Duodenal mucosa (tissue), 2 donors: ENCODE data around the gene STXBP1.

ENCODE experiments used
- H3K27ac ChIP-seq: one replicate; pipeline ENCODE4 v1.7.0; 2013; ENCODE audit warnings: low read depth, low read length
- H3K27me3 ChIP-seq, 2 donors: one replicate each; pipeline ENCODE4 v1.7.0; 2013; ENCODE audit warnings: low read length in 2 of 2, control low read depth in 1 of 2; ENCODE audit not compliant: insufficient read depth in 2 of 2, control insufficient read depth in 1 of 2
- H3K36me3 ChIP-seq, 2 donors: one replicate each; pipeline ENCODE4 v1.7.0; 2013; ENCODE audit warnings: low read length in 2 of 2, control low read depth in 1 of 2; ENCODE audit not compliant: insufficient read depth in 2 of 2, control insufficient read depth in 1 of 2
- H3K4me1 ChIP-seq, 2 donors: one replicate each; pipeline ENCODE4 v1.7.0; 2013; ENCODE audit warnings: low read length in 2 of 2, control low read depth in 1 of 2; ENCODE audit not compliant: insufficient read depth in 2 of 2, control insufficient read depth in 1 of 2
- H3K4me3 ChIP-seq, 2 donors: one replicate each; pipeline ENCODE4 v1.7.0; 2013; ENCODE audit warnings: low read length in 2 of 2, low read depth in 1 of 2
- H3K9ac ChIP-seq, 2 donors: one replicate each; pipeline ENCODE4 v1.7.0; 2013; ENCODE audit warnings: low read length in 2 of 2, low read depth in 1 of 2
- H3K9me3 ChIP-seq, 2 donors: one replicate each; pipeline ENCODE4 v1.7.0; 2013; ENCODE audit warnings: low read length in 2 of 2, control low read depth in 1 of 2; ENCODE audit not compliant: control insufficient read depth in 1 of 2

The STXBP1 gene

DNA sequence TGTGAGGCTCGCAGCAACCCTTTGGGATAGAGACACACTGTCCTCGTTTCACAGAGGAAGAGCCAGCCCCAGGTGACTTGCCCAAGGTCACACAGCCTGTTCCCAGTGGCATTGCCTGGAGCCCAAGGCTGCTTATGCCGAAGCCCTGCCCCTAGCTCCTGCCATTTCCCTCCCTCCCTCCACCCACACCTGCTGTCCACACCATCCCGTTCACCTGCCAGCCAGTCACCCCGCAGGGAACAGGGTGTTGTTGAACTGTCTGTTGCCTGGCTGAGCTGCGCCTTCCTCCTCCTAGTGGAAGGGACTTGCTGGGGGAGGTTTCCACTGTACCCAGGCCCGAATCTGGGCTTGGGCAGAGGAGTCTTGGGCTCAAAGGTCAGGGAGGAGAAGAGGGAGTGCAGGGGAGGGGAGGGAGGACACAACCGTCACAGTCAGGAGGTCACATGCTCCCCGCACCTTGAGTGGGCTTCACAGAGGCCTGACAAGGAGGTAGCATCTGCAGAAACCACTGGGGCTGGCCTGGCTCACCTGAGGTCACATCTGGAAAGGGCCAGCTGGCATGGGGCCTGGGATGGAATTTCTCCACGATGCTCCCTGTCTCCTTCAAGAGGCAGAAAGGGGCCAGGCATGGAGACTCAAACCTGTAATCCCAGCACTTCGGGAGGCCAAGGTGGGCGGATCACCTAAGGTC is 110.1 kb downstream of the STXBP1 start:
- Histone ChIP-seq H3K4me3 (no peak overlapping the region), H3K36me3 (no peaks in the 10 kb centered on the region), H3K9ac (no peak overlapping the region), H3K27ac (no peak overlapping the region), H3K9me3 (no peaks in the 10 kb centered on the region), H3K27me3 (no peaks in the 10 kb centered on the region), H3K4me1 (peaks cover 0 to 6% of the 10 kb centered on the region in 2 donors)

DNA sequence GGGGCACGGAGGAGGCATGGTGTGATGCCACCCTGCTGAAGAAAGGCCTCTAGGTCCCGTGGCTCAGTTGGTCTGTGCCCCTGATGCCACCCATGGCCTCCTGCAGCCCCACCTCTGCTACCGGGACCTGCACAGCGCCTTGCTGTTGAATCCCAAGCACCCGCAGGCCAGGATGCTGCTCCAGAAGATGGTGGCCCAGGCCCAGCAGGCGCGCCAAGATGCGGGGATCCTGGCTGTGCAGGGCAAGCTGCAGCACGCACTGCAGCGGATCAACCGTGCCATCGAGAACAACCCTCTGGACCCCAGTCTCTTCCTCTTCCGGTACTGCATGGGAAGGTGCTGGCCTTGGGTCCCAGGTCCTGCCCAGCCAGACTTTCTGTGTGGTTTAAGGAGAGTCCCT is 110.9 kb downstream of the STXBP1 start:
- Histone ChIP-seq H3K36me3 (no peaks in the 10 kb centered on the region), H3K4me1 (peaks cover 0 to 6% of the 10 kb centered on the region in 2 donors), H3K4me3 (no peak overlapping the region), H3K9me3 (no peaks in the 10 kb centered on the region), H3K27me3 (no peaks in the 10 kb centered on the region), H3K27ac (no peak overlapping the region), H3K9ac (no peak overlapping the region)

DNA sequence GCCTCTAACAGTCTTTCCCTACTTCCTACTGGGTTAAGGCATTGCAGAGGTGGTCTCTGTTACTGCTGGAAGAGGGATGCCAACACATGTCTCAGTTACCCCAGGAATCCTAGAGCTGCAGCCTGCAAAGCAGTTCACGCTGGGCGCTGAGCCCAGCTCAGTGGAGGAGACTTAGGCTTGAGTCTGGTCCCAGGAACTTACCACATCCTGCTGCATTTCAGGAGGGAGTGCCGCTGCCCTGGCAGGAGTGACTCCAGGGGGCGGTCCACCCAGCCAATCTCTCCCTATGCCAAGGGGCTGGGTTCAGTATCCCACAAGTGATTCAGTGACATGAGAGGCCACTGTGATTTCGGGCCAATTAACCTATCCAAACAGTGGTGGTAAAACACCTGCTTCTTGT is 111.4 kb downstream of the STXBP1 start:
- H3K27ac ChIP-seq: no peak overlapping the region
- H3K27me3 ChIP-seq: no peaks in the 10 kb centered on the region
- no peak overlapping the region for H3K9ac ChIP-seq

DNA sequence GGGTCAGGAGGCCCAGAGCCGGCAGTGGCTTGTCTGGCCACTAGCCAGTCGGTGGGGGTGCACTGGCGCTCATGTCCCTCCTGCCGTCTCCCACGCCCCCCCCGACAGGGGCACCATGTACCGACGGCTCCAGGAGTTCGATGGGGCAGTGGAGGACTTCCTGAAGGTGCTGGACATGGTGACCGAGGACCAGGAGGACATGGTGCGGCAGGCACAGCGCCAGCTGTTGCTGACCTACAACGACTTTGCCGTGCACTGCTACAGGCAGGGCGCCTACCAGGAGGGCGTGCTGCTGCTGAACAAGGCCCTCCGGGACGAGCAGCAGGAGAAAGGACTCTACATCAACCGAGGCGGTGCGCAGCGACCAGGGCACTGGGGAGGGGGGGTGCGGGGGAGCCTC is 111.9 kb downstream of the STXBP1 start:
- Histone ChIP-seq H3K9ac (no peak overlapping the region), H3K4me3 (no peak overlapping the region), H3K9me3 (no peaks in the 10 kb centered on the region), H3K27me3 (no peaks in the 10 kb centered on the region), H3K27ac (no peak overlapping the region), H3K36me3 (no peaks in the 10 kb centered on the region), H3K4me1 (peaks cover 0 to 6% of the 10 kb centered on the region in 2 donors)

More for the DNA sequence above, 111.4 kb downstream of the STXBP1 start:
- Histone ChIP-seq H3K9me3 (no peaks in the 10 kb centered on the region), H3K4me3 (no peak overlapping the region), H3K36me3 (no peaks in the 10 kb centered on the region), H3K4me1 (peaks cover 0 to 6% of the 10 kb centered on the region in 2 donors)

DNA sequence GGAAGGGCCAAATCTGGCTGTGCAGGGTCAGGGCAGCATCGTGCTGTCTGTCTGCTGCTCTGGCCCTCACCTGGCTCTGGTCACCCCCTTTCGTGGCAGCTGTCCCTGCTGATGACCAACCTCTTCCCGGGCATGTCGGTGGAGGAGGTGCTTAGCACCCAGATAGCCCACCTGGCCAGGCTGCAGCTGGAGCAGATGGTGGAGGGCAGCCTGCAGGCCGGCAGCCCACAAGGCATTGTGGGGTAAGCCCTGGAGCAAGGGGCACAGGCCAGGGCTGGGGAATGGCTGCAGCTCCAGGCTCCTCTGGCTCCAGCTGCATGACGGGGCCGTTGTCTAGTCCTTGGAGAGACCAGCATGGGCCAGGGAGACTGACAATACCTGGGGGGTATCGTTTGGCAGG is 114.8 kb downstream of the STXBP1 start:
- H3K4me1 ChIP-seq: peaks cover 0 to 5% of the 10 kb centered on the region in 2 donors
- no peak overlapping the region for H3K4me3 ChIP-seq
- peaks cover 0 to 5% of the 10 kb centered on the region in 2 donors for H3K36me3 ChIP-seq
- H3K27ac ChIP-seq: no peak overlapping the region
- H3K27me3 ChIP-seq: no peaks in the 10 kb centered on the region
- no peaks in the 10 kb centered on the region for H3K9me3 ChIP-seq
- H3K9ac ChIP-seq: no peak overlapping the region

DNA sequence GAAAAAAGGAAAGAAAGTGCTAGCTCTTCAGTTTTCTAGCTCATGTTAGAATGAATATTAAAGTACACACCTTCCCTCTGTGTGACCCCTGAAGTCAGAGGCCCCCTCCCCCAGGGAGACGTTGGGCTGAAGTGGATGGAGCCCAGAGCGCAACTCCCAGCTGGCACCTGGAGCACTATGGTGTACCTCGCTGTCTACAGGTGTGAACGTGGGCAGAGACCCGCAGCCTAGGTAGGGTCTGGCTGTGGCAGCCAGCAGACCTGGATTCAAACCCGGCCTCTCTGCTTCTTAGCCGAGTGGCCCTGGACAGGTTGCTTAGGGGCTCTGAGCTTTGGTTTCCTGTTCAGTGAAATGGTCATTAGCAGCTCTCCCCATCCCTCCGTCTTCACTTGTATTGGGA is 116.7 kb downstream of the STXBP1 start:
- Histone ChIP-seq H3K27me3 (no peaks in the 10 kb centered on the region), H3K4me1 (peaks cover 0 to 2% of the 10 kb centered on the region in 2 donors), H3K36me3 (peaks cover 0 to 8% of the 10 kb centered on the region in 2 donors), H3K9ac (no peak overlapping the region), H3K4me3 (no peak overlapping the region), H3K9me3 (no peaks in the 10 kb centered on the region), H3K27ac (no peak overlapping the region)

DNA sequence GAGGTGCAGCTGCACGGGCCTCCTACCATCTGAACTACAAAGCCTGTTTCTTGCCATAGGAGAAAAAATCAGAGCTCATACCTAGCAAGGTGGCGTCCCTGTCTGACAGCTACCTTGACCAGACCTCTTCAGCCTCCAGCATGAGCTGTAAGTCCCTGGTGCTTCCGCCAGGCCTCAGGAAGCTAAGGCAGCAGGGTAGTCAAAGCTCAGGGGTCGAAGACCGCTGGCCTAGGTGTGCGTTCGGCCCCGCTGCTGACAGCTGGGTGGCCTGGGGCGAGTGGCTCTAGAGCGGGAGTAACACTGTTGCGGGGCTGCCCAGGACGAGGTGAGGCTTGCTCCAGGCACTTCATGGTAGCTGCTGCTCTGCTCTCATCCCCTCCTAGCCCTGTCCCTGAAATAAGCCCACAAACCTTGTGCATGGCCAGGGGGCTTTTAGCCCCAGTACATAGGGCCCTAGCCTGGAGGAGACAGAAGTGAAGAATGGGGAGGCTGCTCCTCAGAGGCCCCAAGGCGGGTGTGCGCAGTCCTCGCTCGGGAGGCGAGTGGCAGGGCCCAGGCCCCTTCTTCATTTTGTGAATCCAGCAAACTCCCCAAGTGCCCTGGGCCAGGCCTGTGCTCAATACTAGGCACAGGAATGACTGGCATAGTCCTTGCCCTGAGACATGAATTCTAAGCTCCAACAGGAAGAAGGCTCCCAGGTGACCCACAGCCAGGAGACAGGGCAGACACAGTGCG is 117.6 kb downstream of the STXBP1 start:
- no peaks in the 10 kb centered on the region for H3K9me3 ChIP-seq
- no peak overlapping the region for H3K27ac ChIP-seq
- no peak overlapping the region for H3K4me3 ChIP-seq
- no peak overlapping the region for H3K9ac ChIP-seq
- peaks cover 0 to 8% of the 10 kb centered on the region in 2 donors for H3K36me3 ChIP-seq
- no peaks in the 10 kb centered on the region for H3K27me3 ChIP-seq
- peaks cover 7 to 11% of the 10 kb centered on the region in 2 donors for H3K4me1 ChIP-seq

DNA sequence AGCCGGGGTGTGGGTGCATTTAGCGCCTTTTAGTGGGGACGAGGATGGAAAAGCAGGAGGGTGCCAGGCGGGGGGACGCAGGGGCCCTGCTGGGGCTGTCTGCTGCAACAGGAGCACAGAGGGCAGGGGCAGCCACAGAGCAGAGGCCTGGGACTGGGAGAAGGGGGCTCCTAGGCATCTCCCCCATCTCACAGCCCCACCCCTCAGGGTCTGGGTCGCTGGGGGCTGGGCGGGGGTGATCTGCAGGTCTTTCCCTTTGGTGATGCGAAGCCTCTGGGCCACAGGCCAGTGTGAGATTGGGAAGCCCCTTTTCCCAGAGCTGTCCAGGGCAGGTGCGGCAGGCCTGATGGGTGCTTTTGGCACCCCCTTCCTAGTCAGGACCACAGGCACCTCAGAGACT is 118.2 kb downstream of the STXBP1 start:
- H3K27ac ChIP-seq: no peak overlapping the region
- no peaks in the 10 kb centered on the region for H3K9me3 ChIP-seq
- H3K9ac ChIP-seq: no peak overlapping the region
- peaks cover 7 to 11% of the 10 kb centered on the region in 2 donors for H3K4me1 ChIP-seq
- H3K4me3 ChIP-seq: no peak overlapping the region
- H3K36me3 ChIP-seq: peaks cover 0 to 8% of the 10 kb centered on the region in 2 donors
- H3K27me3 ChIP-seq: no peaks in the 10 kb centered on the region

DNA sequence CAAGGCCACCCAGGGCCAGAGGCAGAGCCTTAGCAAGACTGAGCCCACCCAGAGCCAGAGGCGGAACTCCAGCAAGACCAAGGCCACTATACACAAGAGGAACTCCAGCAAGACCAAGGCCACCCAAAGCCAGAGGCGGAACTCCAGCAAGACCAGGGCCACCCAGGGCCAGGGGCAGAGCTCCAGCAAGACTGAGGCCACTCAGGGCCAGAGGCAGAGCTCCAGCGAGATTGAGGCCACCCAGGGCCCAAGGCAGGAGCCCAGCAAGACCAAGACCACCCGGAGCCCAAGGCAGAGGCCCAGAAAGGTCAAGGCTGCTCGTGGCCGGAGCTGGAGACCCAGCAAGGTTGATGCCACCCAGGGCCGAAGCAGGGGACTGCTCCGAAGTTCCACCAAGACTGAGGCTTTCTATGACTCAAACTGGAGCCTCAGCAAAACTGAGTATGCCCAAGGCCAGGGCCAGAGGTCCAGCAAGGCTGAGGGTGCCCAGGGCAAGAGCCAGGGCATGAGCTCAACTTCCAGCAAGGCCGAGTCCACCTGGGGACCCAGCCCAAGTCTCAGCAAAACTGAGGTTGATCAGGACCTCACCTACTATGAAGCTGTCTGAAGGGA is 118.8 kb downstream of the STXBP1 start:
- no peaks in the 10 kb centered on the region for H3K27me3 ChIP-seq
- H3K4me1 ChIP-seq: peaks cover 7 to 17% of the 10 kb centered on the region in 2 donors
- peaks cover 0 to 8% of the 10 kb centered on the region in 2 donors for H3K36me3 ChIP-seq
- no peak overlapping the region for H3K9ac ChIP-seq
- no peak overlapping the region for H3K4me3 ChIP-seq
- H3K9me3 ChIP-seq: no peaks in the 10 kb centered on the region
- H3K27ac ChIP-seq: no peak overlapping the region

DNA sequence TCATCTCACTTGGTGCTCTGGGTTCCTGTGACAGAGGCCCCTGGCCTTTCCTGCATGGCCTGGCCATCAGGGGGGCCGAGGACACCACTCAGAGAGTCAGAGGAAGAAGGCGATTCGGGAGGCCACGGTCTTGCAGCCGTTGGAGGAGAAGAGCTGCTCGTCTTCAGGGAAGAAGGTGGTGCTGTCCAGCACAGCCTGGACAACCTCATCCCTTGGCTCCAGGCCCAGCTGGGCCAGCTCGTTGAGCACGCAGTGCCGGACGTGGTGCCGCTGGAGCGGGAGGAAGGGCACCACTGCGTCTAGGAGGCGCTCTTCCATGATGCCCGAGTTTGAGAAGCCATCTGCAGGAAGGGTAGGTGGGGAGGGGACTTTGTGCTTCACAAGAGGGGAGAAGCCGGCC is 119.9 kb downstream of the STXBP1 start:
- H3K36me3 ChIP-seq: peaks cover 0 to 8% of the 10 kb centered on the region in 2 donors
- H3K4me3 ChIP-seq: no peak overlapping the region

More for the DNA sequence above, 119.9 kb downstream of the STXBP1 start:
- Histone ChIP-seq H3K27ac (no peak overlapping the region), H3K4me1 (peaks cover 7 to 18% of the 10 kb centered on the region in 2 donors), H3K9me3 (no peaks in the 10 kb centered on the region), H3K27me3 (no peaks in the 10 kb centered on the region), H3K9ac (no peak overlapping the region)
